ENCODE data around the gene SLC7A4.

SLC7A4 gene

GRCh38 chr22:21032868-21033688 is 717 bp upstream of the SLC7A4 start:
- no peaks in the 10 kb centered on the region for H3K36me3 ChIP-seq (replicated peaks; ENCODE audit: insufficient read depth, low read length)
- no peaks in the 10 kb centered on the region for H3K79me2 ChIP-seq (ENCODE audit: low read length)
- DNase-seq: no peak
- H3K4me3 ChIP-seq (ENCODE audit: low read length): no peak overlapping the region
- no peak overlapping the region for H3K4me2 ChIP-seq (ENCODE audit: low read depth, low read length)
- H3K4me1 ChIP-seq (ENCODE audit: low read length): no peaks in the 10 kb centered on the region
- no peaks in the 10 kb centered on the region for H4K20me1 ChIP-seq (ENCODE audit: insufficient read depth, low read length)
- H3K9me3 ChIP-seq (replicated peaks; ENCODE audit: insufficient read depth, low read length): no peaks in the 10 kb centered on the region
- TF ChIP-seq EZH2 (optimal IDR thresholded peaks at IDR 0.05; ENCODE audit: low read depth, low read length) (no peak), EZH2phosphoT487 (IDR thresholded peaks at IDR 0.05; ENCODE audit: low read length) (no peak)
- TF ChIP-seq, protein P1, sequence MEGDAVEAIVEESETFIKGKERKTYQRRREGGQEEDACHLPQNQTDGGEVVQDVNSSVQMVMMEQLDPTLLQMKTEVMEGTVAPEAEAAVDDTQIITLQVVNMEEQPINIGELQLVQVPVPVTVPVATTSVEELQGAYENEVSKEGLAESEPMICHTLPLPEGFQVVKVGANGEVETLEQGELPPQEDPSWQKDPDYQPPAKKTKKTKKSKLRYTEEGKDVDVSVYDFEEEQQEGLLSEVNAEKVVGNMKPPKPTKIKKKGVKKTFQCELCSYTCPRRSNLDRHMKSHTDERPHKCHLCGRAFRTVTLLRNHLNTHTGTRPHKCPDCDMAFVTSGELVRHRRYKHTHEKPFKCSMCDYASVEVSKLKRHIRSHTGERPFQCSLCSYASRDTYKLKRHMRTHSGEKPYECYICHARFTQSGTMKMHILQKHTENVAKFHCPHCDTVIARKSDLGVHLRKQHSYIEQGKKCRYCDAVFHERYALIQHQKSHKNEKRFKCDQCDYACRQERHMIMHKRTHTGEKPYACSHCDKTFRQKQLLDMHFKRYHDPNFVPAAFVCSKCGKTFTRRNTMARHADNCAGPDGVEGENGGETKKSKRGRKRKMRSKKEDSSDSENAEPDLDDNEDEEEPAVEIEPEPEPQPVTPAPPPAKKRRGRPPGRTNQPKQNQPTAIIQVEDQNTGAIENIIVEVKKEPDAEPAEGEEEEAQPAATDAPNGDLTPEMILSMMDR (IDR thresholded peaks at IDR 0.05; ENCODE audit: low read length): no peak
- H3F3A ChIP-seq (ENCODE audit: insufficient read depth, low read length): no peaks in the 10 kb centered on the region
- no peaks in the 10 kb centered on the region for H3K9me2 ChIP-seq (replicated peaks; ENCODE audit: insufficient read depth, low read length)
- H3K9ac ChIP-seq (ENCODE audit: low read length): no peak overlapping the region
- H3K27ac ChIP-seq (ENCODE audit: low read length): no peak overlapping the region
- H2AFZ ChIP-seq (ENCODE audit: low read length): no peak overlapping the region
- peaks cover 25% of the 10 kb centered on the region for H3K27me3 ChIP-seq (replicated peaks; ENCODE audit: insufficient read depth, low read length)

DNA sequence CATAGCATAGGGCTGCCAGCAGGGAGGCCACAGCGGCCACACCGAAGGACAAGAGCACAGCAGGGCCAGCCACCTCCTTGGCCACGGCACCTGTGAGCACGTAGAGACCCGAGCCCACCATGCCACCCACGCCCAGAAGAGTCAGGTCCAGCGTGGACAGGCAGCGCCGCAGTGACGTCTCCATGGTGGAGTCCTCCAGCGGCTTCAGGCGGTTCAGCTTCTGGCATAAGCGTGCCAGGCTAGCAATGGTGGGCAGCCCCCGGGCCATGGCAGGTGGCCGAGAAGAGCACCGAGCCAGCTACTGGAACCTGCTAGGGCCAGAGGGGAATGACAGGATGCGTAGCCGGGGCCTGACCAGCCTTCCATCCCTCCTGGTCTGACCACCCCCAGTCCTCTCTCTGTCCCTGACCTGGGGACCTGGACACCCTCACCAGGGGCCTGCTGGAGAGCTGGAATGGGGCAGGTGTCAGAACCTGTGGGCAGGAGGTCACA is 770 bp downstream of the SLC7A4 start:
- H3K4me2 ChIP-seq (ENCODE audit: low read depth, low read length): no peak overlapping the region
- H3K27me3 ChIP-seq (replicated peaks; ENCODE audit: insufficient read depth, low read length): peaks cover 25% of the 10 kb centered on the region
- no peaks in the 10 kb centered on the region for H3K4me1 ChIP-seq (ENCODE audit: low read length)
- no peak overlapping the region for H2AFZ ChIP-seq (ENCODE audit: low read length)
- no peaks in the 10 kb centered on the region for H3K36me3 ChIP-seq (replicated peaks; ENCODE audit: insufficient read depth, low read length)
- H3K9me2 ChIP-seq (replicated peaks; ENCODE audit: insufficient read depth, low read length): no peaks in the 10 kb centered on the region
- H3K9ac ChIP-seq (ENCODE audit: low read length): no peak overlapping the region
- no peak for TF ChIP-seq EZH2phosphoT487 (IDR thresholded peaks at IDR 0.05; ENCODE audit: low read length)
- TF ChIP-seq, protein P1 (IDR thresholded peaks at IDR 0.05; ENCODE audit: low read length): no peak
- TF ChIP-seq EZH2 (optimal IDR thresholded peaks at IDR 0.05; ENCODE audit: low read depth, low read length): no peak
- H3K9me3 ChIP-seq (replicated peaks; ENCODE audit: insufficient read depth, low read length): no peaks in the 10 kb centered on the region
- H3K4me3 ChIP-seq (ENCODE audit: low read length): no peak overlapping the region
- H4K20me1 ChIP-seq (ENCODE audit: insufficient read depth, low read length): no peaks in the 10 kb centered on the region
- DNase-seq: no peak
- H3F3A ChIP-seq (ENCODE audit: insufficient read depth, low read length): no peaks in the 10 kb centered on the region
- no peak overlapping the region for H3K27ac ChIP-seq (ENCODE audit: low read length)
- H3K79me2 ChIP-seq (ENCODE audit: low read length): no peaks in the 10 kb centered on the region

DNA sequence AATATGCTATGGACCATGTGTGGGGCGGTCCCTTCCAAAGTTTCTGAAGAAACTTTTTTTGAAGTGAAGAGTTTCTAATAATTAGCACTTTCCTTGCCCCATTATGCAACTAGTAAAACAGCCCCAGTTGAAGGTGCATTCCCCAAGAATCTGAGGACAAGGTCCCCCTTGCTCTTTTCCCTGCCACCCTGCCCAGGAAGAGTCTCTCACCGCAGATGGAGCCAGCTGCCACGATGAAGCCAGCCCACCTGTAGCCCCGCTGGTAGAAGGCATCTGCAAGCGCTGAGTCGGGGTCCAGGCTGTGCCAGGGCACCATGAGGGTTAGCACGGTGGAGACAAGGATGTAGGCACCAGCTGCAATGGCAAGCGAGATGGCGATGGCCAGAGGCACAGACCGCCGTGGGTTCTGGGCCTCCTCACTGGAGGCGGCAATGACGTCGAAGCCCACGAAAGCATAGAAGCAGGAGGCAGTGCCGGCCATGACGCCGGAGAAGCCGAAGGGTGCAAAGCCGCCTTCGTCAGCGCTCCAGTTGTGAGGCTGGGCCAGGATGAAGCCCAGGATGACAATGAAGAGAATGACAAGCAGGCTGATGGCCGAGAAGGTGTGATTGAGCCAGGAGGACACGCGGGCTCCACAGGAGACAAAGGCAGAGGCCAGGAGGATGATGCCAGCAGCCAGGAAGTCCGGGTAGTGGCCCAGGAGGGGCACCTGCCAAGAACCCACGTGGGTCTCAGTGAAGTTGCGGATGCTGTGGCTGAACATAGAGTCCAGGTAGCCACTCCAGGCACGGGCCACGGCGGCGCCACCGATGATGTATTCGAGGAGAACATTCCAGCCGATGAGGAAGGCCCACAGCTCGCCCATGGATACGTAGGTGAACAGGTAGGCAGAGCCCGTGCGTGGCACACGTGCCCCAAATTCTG is 1.5 kb downstream of the SLC7A4 start:
- Histone ChIP-seq H3K9me2 (replicated peaks; ENCODE audit: insufficient read depth, low read length) (no peaks in the 10 kb centered on the region), H3K4me2 (ENCODE audit: low read depth, low read length) (no peak overlapping the region), H3K4me3 (ENCODE audit: low read length) (no peak overlapping the region), H3K79me2 (ENCODE audit: low read length) (no peaks in the 10 kb centered on the region), H2AFZ (ENCODE audit: low read length) (no peak overlapping the region), H3F3A (ENCODE audit: insufficient read depth, low read length) (no peaks in the 10 kb centered on the region), H3K27ac (ENCODE audit: low read length) (no peak overlapping the region), H3K36me3 (replicated peaks; ENCODE audit: insufficient read depth, low read length) (no peaks in the 10 kb centered on the region), H3K9me3 (replicated peaks; ENCODE audit: insufficient read depth, low read length) (no peaks in the 10 kb centered on the region), H3K27me3 (replicated peaks; ENCODE audit: insufficient read depth, low read length) (peaks cover 25% of the 10 kb centered on the region), H3K4me1 (ENCODE audit: low read length) (no peaks in the 10 kb centered on the region), H4K20me1 (ENCODE audit: insufficient read depth, low read length) (no peaks in the 10 kb centered on the region), H3K9ac (ENCODE audit: low read length) (no peak overlapping the region)
- TF ChIP-seq EZH2 (optimal IDR thresholded peaks at IDR 0.05; ENCODE audit: low read depth, low read length): no peak
- TF ChIP-seq EZH2phosphoT487 (IDR thresholded peaks at IDR 0.05; ENCODE audit: low read length): no peak
- TF ChIP-seq, protein P1 (IDR thresholded peaks at IDR 0.05; ENCODE audit: low read length): no peak
- no peak for DNase-seq

Data from MM.1S (cell line).